Retinal pigment epithelial cell (primary cell): ENCODE data around the gene CP.
"Not testable (repeated sequence)": the region's sequence is repeated elsewhere in the genome, so short reads cannot be mapped to it uniquely, and the experiment has no call there.

Experiments
- DNase-seq: peaks from one replicate; pipeline ENCODE4 v3.0.0-alpha.2; 2010; ENCODE audit warnings: low read depth
- H3K4me3 ChIP-seq: 2 replicates; pipeline ENCODE4 v1.5.1; 2011; ENCODE audit warnings: mild to moderate bottlenecking, low read length, control low read depth, moderate library complexity
- TF ChIP-seq, protein P1 (sequence below): conservative IDR thresholded peaks from 2 replicates; pipeline ENCODE4 v1.5.1; 2011; ENCODE audit warnings: low read depth, low read length, control low read depth, inconsistent platforms

The CP gene

DNA sequence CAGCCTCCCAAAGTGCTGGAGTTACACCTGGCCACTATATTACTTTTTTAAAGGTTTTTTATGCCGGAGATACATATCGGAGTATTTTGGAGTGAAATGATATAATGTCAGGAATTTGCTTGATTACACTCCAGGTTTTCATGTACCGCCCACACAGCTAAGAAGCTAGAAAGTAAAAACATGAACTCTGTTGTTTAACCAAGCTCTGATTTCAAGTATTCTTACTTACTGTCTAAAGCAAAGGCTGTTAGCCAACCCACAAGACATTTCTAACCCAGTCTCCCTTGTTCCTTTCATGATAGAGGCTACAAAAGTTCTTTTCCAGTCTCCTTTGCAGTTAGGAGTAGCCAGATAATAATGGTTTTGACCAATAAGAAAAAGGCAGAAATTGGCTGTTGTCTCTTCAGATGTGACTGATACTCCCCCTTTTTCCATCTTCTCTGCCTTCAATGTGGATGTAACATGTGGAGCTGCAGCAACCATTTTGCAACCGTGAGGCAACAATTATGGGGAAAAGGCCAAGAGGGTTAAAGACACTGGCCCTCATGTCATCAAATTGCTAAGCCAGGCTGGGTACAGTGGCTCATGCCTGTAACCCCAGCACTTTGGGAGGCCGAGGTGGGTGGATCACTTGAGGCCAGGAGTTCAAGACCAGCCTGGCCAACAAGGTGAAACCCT lies 6.1 kb upstream of the CP start:
- TF ChIP-seq, protein P1, sequence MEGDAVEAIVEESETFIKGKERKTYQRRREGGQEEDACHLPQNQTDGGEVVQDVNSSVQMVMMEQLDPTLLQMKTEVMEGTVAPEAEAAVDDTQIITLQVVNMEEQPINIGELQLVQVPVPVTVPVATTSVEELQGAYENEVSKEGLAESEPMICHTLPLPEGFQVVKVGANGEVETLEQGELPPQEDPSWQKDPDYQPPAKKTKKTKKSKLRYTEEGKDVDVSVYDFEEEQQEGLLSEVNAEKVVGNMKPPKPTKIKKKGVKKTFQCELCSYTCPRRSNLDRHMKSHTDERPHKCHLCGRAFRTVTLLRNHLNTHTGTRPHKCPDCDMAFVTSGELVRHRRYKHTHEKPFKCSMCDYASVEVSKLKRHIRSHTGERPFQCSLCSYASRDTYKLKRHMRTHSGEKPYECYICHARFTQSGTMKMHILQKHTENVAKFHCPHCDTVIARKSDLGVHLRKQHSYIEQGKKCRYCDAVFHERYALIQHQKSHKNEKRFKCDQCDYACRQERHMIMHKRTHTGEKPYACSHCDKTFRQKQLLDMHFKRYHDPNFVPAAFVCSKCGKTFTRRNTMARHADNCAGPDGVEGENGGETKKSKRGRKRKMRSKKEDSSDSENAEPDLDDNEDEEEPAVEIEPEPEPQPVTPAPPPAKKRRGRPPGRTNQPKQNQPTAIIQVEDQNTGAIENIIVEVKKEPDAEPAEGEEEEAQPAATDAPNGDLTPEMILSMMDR, result no peak
- DNase-seq, result no peak
- H3K4me3 ChIP-seq, result no peak overlapping the region

GRCh38 chr3:149226776-149227175 lies 5.1 kb upstream of the CP start:
- TF ChIP-seq, protein P1, result no peak
- H3K4me3 ChIP-seq, result no peak overlapping the region

GRCh38 chr3:149224736-149225594 lies 3.3 kb upstream of the CP start:
- no peak for DNase-seq
- TF ChIP-seq, protein P1, result no peak
- H3K4me3 ChIP-seq, result peak overlapping the region; percentile 42

More at GRCh38 chr3:149226776-149227175, 5.1 kb upstream of the CP start:
- DNase-seq, result no peak

- DNase-seq, result no peak
- TF ChIP-seq, protein P1, result no peak
- no peak overlapping the region for H3K4me3 ChIP-seq
Measured at GRCh38 chr3:149223461-149223820, 1.8 kb upstream of the CP start.

- not testable (repeated sequence) for DNase-seq, H3K4me3 ChIP-seq
Measured at GRCh38 chr3:149219380-149220121, 2.1 kb downstream of the CP start.

GRCh38 chr3:149217347-149217746 lies 4.3 kb downstream of the CP start:
- no peak overlapping the region for H3K4me3 ChIP-seq
- DNase-seq, result no peak
- TF ChIP-seq, protein P1, result no peak

GRCh38 chr3:149216193-149216869 lies 5.3 kb downstream of the CP start:
- peak; percentile 60 for DNase-seq
- H3K4me3 ChIP-seq, result no peak overlapping the region
- TF ChIP-seq, protein P1, result no peak
